Left ventricle myocardium inferior (tissue), 1 donor: ENCODE results near the gene ARHGEF26. TPM values are rescaled to one million over a fixed set of nuclear protein-coding genes. Genes with fewer than 3 reads are reported as not detected.

ENCODE experiments used
- DNase-seq: peaks from one replicate; pipeline ENCODE4 v3.0.0-alpha.2; 2020
- H3K27ac ChIP-seq: fragments of 200-600 bp; replicated peaks from 2 replicates; pipeline ENCODE4 v1.8.0; 2021
- H3K27me3 ChIP-seq: fragments of 200-600 bp; 2 replicates; pipeline ENCODE4 v1.8.0; 2021; ENCODE audit warnings: low read depth
- H3K36me3 ChIP-seq: fragments of 200-600 bp; 2 replicates; pipeline ENCODE4 v1.8.0; 2021
- H3K4me1 ChIP-seq: fragments of 200-600 bp; 2 replicates; pipeline ENCODE4 v1.8.0; 2021
- H3K4me3 ChIP-seq: fragments of 200-600 bp; 2 replicates; pipeline ENCODE4 v1.8.0; 2021; ENCODE audit warnings: mild to moderate bottlenecking, moderate library complexity
- H3K9me3 ChIP-seq: fragments of 200-600 bp; replicated peaks from 2 replicates; pipeline ENCODE4 v1.8.0; 2021
- intact Hi-C: fragments of 100-400 bp; cut with micrococcal nuclease; formaldehyde crosslinking; loops from one replicate; pipeline ENCODE4 v1.11.0; 2022
- total RNA-seq: library from RNA; stranded (reverse); fragmentation: NEBNext Ultra II Directional; extraction: Animal tissue kit (Norgen Biotek cat#: 25700); gene quantifications from one replicate; pipeline ENCODE4 v1.2.1, GENCODE V29; 2021
- TF ChIP-seq, protein P1 (sequence below): fragments of 200-600 bp; IDR thresholded peaks from 2 replicates; pipeline ENCODE4 v1.8.0; 2021; ENCODE audit warnings: antibody characterized with exemption, mild to moderate bottlenecking, borderline replicate concordance
- donor health status: DM: no; HTN: yes; CAD: no; lungs with severe emphysema.

ARHGEF26 gene
- total RNA-seq, 1 donor from 2014 or later: 1.2 TPM

DNA sequence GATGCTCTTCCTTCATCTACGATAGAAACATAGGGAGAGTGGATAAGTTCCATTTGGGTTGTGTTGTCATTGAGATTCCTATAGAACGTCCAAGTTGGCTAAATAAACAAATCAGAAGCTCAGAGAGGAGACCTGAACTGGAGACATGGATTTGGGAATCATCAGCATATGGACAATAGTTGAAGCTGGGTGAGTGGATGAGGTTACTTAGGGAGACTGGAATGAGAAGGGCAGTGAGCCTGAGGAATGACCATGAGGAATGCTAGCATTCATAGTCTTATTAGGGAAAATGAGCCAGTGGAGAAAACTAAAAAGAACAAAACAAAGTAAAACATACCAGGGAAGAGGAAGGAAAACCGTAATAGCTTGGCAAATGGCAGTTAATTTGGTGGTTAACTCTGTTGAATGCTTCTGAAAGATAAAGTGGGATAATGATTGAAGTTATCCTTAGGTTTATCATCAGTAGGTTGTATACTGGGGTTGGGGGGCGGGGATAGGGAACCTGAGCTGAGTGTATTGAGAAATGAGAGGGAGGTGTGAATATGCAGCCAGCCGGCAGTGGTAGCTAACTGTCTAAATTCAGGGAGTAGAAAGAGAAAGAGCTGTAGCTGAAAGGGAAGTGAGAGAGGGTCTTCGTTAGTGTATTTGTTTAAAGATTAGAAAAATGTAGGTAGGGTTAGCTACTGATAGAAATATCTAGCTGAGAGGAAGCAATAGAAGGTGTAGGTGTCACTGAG, 74.6 kb downstream of the ARHGEF26 start:
- no peak overlapping the region for H3K27ac ChIP-seq
- H3K36me3 ChIP-seq: peaks cover 5% of the 10 kb centered on the region
- peaks cover 20% of the 10 kb centered on the region for H3K9me3 ChIP-seq
- intact Hi-C loops: no loop called here
- no peak for DNase-seq
- H3K4me3 ChIP-seq: no peak overlapping the region
- no peaks in the 10 kb centered on the region for H3K27me3 ChIP-seq
- H3K4me1 ChIP-seq: no peaks in the 10 kb centered on the region
- TF ChIP-seq, protein P1, sequence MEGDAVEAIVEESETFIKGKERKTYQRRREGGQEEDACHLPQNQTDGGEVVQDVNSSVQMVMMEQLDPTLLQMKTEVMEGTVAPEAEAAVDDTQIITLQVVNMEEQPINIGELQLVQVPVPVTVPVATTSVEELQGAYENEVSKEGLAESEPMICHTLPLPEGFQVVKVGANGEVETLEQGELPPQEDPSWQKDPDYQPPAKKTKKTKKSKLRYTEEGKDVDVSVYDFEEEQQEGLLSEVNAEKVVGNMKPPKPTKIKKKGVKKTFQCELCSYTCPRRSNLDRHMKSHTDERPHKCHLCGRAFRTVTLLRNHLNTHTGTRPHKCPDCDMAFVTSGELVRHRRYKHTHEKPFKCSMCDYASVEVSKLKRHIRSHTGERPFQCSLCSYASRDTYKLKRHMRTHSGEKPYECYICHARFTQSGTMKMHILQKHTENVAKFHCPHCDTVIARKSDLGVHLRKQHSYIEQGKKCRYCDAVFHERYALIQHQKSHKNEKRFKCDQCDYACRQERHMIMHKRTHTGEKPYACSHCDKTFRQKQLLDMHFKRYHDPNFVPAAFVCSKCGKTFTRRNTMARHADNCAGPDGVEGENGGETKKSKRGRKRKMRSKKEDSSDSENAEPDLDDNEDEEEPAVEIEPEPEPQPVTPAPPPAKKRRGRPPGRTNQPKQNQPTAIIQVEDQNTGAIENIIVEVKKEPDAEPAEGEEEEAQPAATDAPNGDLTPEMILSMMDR: no peak

GRCh38 chr3:154197751-154198150, 76.6 kb downstream of the ARHGEF26 start:
- Histone ChIP-seq H3K27me3 (no peaks in the 10 kb centered on the region), H3K4me3 (no peak overlapping the region), H3K36me3 (peaks cover 5% of the 10 kb centered on the region), H3K27ac (no peak overlapping the region), H3K9me3 (peaks cover 20% of the 10 kb centered on the region), H3K4me1 (no peaks in the 10 kb centered on the region)
- intact Hi-C loops: no loop called here
- DNase-seq: no peak
- TF ChIP-seq, protein P1: no peak

DNA sequence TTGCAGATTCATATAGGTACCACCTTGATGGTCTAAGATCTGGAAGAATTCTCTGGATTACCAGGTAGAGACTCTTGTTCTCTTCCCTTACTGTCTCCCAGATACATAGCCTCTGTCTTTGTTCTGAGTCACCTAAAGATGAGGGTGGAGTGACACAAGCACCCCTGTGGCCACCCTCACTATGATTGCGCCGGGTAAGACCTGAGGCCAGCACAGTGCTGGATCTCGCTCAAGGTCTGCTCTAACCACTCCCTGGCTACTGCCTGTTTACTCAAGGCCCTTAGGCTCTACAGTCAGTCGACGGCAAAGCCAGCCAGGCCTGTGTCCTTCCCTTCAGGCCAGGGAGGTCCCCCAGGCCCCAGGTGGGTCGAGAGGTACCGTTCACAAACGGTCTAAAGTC, 88.3 kb downstream of the ARHGEF26 start:
- intact Hi-C loops: no loop called here
- TF ChIP-seq, protein P1: no peak
- no peaks in the 10 kb centered on the region for H3K27me3 ChIP-seq
- H3K36me3 ChIP-seq: peaks cover 20% of the 10 kb centered on the region
- DNase-seq: no peak
- peaks cover 26% of the 10 kb centered on the region for H3K9me3 ChIP-seq
- no peaks in the 10 kb centered on the region for H3K4me1 ChIP-seq
- no peak overlapping the region for H3K4me3 ChIP-seq
- H3K27ac ChIP-seq: no peak overlapping the region

DNA sequence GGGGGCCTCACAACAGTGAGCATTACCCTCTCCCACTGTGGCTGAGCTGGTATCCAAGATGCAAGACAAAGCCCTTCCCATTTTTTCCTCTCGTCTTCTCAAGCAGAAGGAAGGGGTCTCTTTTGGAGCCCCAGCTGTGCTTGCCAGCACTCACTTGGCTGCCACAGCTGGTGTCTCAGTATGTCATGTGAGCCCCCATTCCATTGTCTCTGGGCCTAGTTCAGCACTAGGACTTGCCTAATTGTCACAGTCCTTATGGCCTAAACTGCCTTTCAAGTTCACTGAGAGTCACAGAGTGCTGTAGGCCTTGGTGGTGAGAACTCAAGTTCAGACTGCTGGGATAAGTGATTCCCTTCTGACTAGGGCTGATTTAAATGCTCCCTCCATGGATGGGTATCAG, 89.8 kb downstream of the ARHGEF26 start:
- peaks cover 9% of the 10 kb centered on the region for H3K36me3 ChIP-seq
- H3K27me3 ChIP-seq: no peaks in the 10 kb centered on the region
- intact Hi-C loops: no loop called here
- no peak overlapping the region for H3K27ac ChIP-seq
- H3K4me3 ChIP-seq: no peak overlapping the region
- H3K9me3 ChIP-seq: peaks cover 20% of the 10 kb centered on the region
- TF ChIP-seq, protein P1: no peak
- H3K4me1 ChIP-seq: no peaks in the 10 kb centered on the region
- DNase-seq: no peak

- Histone ChIP-seq H3K36me3 (peaks cover 3% of the 10 kb centered on the region), H3K27ac (no peak overlapping the region)
- TF ChIP-seq, protein P1: no peak
These were observed 93.1 kb downstream of the ARHGEF26 start for GRCh38 chr3:154214306-154214705.

More at GRCh38 chr3:154214306-154214705, 93.1 kb downstream of the ARHGEF26 start:
- intact Hi-C loops: no loop called here
- Histone ChIP-seq H3K27me3 (no peaks in the 10 kb centered on the region), H3K9me3 (peaks cover 9% of the 10 kb centered on the region), H3K4me1 (no peaks in the 10 kb centered on the region), H3K4me3 (no peak overlapping the region)
- no peak for DNase-seq
